Astrocyte of the cerebellum (primary cell): Measurements from ENCODE around the gene GRK2.

ENCODE experiments used
- DNase-seq: peaks from one replicate; pipeline ENCODE4 v3.0.0-alpha.2; 2011; ENCODE audit warnings: low read depth
- H3K4me3 ChIP-seq: 2 replicates; pipeline ENCODE4 v1.5.1; 2011; ENCODE audit warnings: mild to moderate bottlenecking, low read depth, low read length, moderate library complexity
- CTCF ChIP-seq: IDR thresholded peaks from 2 replicates; pipeline ENCODE4 v1.5.1; 2012; ENCODE audit warnings: low read length, low read depth, moderate library complexity, mild to moderate bottlenecking; ENCODE audit errors: missing control alignments
- in situ Hi-C: cut with HindIII; loops from 2 replicates; pipeline ENCODE4 v1.10.0; 2017; ENCODE audit warnings: low sequenced_read_pairs

GRK2 gene

GRCh38 chr11:67274768-67275605 lies 8.7 kb downstream of the GRK2 start:
- no peak for DNase-seq
- in situ Hi-C loops: no loop called here
- no peak for TF ChIP-seq CTCF
- H3K4me3 ChIP-seq: no peak overlapping the region

GRCh38 chr11:67275606-67276409 lies 9.5 kb downstream of the GRK2 start:
- no peak overlapping the region for H3K4me3 ChIP-seq
- in situ Hi-C loops: no loop called here
- no peak for TF ChIP-seq CTCF
- no peak for DNase-seq

- TF ChIP-seq CTCF: peak; percentile 21
- no peak overlapping the region for H3K4me3 ChIP-seq
- DNase-seq: no peak
- in situ Hi-C loops: no loop called here
These were observed 10.5 kb downstream of the GRK2 start for GRCh38 chr11:67276781-67277230.

- H3K4me3 ChIP-seq: peak overlapping the region; percentile 23
- TF ChIP-seq CTCF: no peak
- in situ Hi-C loops: no loop called here
- no peak for DNase-seq
These were observed 11.1 kb downstream of the GRK2 start for GRCh38 chr11:67277231-67277961.

- H3K4me3 ChIP-seq: no peak overlapping the region
- TF ChIP-seq CTCF: no peak
- DNase-seq: no peak
- in situ Hi-C loops: no loop called here
These were observed 12.1 kb downstream of the GRK2 start for GRCh38 chr11:67278135-67278938.
